IPS DF 6.9 (cell line): Measurements from ENCODE around the gene C4orf54.

Experiments
- DNase-seq: peaks from one replicate; pipeline ENCODE4 v3.0.0-alpha.2; 2013; ENCODE audit warnings: low read depth, low spot score
- H3K27ac ChIP-seq: one replicate; pipeline ENCODE4 v1.5.1; 2013; ENCODE audit warnings: low read length, control low read depth
- H3K27me3 ChIP-seq: 2 replicates; pipeline ENCODE4 v1.6.1; 2013; ENCODE audit warnings: mild to moderate bottlenecking, low read length; ENCODE audit not compliant: control insufficient read depth, insufficient read depth
- H3K36me3 ChIP-seq: 2 replicates; pipeline ENCODE4 v1.6.1; 2013; ENCODE audit warnings: low read length; ENCODE audit not compliant: control insufficient read depth, insufficient read depth
- H3K4me1 ChIP-seq: 2 replicates; pipeline ENCODE4 v1.6.1; 2013; ENCODE audit warnings: low read length; ENCODE audit not compliant: control insufficient read depth, insufficient read depth
- H3K4me3 ChIP-seq: 2 replicates; pipeline ENCODE4 v1.5.1; 2013; ENCODE audit warnings: mild to moderate bottlenecking, low read length
- H3K9me3 ChIP-seq: 2 replicates; pipeline ENCODE4 v1.6.1; 2013; ENCODE audit warnings: low read length, inconsistent platforms; ENCODE audit not compliant: control insufficient read depth, insufficient read depth
- WGBS: extraction: QIAGEN DNeasy Blood & Tissue Kit; methylation state at CpG from one replicate; pipeline ENCODE4 v1.1.7; 2013; ENCODE audit warnings: mixed read lengths, missing lambda C conversion rate; ENCODE audit not compliant: insufficient read length, insufficient coverage; 5-methylcytosine and 5-hydroxymethylcytosine counted together

Gene C4orf54

DNA sequence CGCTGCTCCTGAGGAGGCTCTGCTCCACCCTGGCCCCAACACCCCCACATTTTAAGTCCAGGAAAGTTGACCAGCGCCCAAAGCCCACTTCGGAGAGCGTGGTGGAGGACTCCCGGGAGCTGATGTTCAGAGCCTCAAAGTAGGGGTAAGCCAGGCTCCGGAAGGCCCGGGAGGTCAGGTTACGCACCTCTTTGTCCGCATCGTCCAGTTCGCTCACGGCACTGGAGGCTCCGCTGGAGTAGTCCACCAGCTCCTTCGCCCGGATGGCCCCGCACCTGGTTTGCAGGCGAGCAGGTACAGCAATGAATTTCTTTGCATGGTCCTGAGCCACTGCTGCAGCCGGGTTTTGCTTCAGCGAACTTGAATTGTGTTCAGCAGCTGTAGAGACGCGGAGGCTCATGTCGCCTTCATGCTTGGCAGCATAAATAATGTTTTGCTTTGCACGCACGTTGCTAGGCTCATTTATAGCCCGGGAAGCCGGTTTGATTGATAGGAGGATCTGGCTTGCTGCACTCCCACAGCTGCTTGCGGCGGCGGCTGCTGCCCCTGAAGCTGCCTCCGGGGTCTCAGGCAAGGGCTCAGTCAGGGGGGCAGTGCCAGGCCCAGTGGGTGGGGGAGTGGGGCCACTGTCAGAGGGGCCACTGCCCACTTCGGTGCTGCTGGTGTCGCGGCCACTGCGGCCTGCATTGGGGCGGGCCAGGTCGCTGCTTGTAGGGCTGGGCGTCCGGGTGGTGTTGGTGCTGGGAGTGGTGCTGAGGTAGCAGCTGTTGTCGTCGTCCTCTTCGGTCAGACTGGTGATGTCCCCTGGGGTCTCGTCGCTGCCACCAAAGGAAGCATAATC lies 4.8 kb downstream of the C4orf54 start:
- Histone ChIP-seq H3K27ac (no peak overlapping the region), H3K27me3 (no peaks in the 10 kb centered on the region), H3K36me3 (no peaks in the 10 kb centered on the region), H3K4me1 (no peaks in the 10 kb centered on the region), H3K9me3 (no peaks in the 10 kb centered on the region), H3K4me3 (no peak overlapping the region)
- no CpG with 5 or more reads among the region's 43 CpGs for WGBS
- DNase-seq = no peak

DNA sequence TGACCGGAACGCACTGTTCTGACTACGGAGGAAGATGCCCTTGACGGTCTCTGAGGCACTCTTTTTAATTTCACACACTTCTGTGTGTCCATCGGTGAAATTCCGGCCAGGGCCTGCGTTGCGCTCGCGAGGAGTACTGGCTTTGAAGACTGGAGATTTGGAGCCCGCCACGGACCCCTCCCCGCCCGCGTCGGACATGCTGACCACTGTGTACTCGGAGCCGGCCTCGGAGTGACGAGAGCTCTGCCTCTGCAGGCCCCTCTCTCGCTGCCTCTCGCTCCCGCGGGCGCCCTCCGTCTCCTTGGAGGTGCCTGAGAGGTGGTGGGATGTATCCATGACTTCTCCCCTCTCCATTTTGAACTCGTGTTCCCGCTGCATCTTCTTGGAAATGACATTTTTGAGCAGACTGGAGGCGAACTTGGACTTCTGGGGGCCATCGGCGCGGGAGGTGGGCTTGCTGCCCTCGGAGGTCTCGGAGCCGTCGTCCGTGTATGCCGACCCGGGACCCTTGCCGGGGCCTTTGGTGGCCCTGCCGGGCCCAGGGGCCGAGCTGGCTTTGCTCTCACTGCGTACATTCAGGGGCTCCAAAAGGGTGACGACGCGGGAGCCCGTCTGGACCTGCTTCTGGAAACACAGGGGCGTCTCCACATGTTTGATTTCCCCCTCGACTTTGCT lies 5.7 kb downstream of the C4orf54 start:
- Histone ChIP-seq H3K27me3 (no peaks in the 10 kb centered on the region), H3K4me1 (no peaks in the 10 kb centered on the region), H3K9me3 (no peaks in the 10 kb centered on the region), H3K4me3 (no peak overlapping the region), H3K27ac (no peak overlapping the region), H3K36me3 (no peaks in the 10 kb centered on the region)
- WGBS = no CpG with 5 or more reads among the region's 49 CpGs
- DNase-seq = no peak

DNA sequence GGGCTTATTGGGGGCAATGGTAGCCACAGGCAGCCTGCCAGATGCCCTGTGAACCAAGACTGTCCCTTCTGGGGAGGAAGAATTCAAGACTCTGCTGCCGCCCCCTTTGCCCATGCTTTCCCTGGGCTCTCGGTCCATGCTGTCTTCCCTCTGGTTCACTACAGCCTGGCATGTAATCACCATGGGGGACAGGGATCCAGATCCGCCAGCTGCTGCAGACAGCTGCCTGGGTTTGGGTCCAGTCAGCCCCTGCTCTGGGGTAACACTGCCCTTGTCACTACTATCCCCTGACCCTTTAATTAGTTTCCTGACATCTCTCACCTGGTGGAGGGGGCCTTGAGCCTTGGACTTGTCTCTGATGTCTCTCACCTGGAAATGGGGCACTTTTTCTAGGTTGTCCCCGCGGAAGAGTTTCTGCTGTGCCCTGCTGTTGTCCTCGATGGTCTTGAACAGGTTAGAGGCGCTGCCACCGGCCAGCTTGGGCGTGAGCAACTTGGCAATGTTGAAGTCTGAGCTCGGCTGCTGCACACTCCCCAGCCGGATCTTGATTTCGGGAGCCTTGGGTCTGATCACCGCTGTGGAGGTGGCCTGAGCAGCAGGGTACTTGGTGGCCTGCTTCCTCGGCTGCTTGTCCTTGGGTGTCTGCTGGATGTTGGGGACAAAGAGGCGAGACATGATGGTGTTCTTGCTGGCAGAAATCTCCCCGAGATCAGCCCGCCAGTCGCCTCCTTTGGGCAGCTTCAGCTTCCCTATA lies 6.4 kb downstream of the C4orf54 start:
- DNase-seq = no peak
- Histone ChIP-seq H3K4me3 (no peak overlapping the region), H3K36me3 (no peaks in the 10 kb centered on the region), H3K4me1 (peaks cover 2% of the 10 kb centered on the region; the same call in 1 of the 2 replicates), H3K9me3 (no peaks in the 10 kb centered on the region), H3K27me3 (no peaks in the 10 kb centered on the region), H3K27ac (no peak overlapping the region)
- no CpG with 5 or more reads among the region's 18 CpGs for WGBS

DNA sequence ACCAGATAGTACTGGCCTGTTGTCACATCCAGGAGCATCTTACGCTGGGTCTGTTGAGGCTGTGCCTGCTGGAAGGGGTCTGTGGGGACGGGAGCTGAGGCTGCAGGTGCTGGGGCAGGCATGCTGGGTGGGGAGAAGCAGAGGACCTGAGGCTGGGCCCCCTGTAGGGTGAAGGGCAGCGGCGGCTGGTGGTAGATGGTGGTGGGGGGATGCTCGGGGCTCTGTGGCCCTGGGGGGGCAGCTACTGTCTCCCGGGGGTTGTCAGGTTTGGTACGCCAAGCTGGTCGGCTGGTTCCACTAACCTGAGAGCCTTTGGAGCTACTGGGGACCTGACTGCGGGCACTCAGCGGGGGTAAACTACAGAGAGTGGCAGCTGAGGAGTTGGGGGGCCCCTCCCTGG lies 7.8 kb downstream of the C4orf54 start:
- Histone ChIP-seq H3K27me3 (no peaks in the 10 kb centered on the region), H3K27ac (no peak overlapping the region), H3K4me3 (no peak overlapping the region), H3K4me1 (peaks cover 2% of the 10 kb centered on the region; the same call in 1 of the 2 replicates), H3K9me3 (no peaks in the 10 kb centered on the region), H3K36me3 (no peaks in the 10 kb centered on the region)
- DNase-seq = no peak
- WGBS = no CpG with 5 or more reads among the region's 10 CpGs

DNA sequence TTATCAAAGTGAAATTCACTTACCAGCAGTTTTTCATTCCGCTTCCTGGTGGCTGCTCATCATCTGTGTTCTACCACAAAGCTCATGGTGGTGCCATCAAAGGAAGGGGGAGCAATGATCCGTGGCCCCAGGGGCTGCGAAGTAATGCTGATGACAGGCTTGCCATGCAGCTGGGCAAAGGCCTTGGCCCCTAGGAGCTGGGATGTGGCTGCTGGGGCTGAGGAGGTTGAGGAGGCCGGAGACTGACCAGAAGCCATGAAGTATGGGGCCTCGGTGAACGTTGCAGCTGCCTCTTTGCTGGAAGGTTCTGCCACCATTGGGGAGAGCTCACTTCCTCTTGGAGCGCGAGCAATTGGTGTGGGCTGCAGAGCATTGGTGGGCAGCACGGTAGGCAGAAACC lies 8.4 kb downstream of the C4orf54 start:
- no peak overlapping the region for H3K4me3 ChIP-seq
- peaks cover 2% of the 10 kb centered on the region; the same call in 1 of the 2 replicates for H3K4me1 ChIP-seq
- no CpG with 5 or more reads among the region's 9 CpGs for WGBS
- H3K36me3 ChIP-seq = no peaks in the 10 kb centered on the region
- H3K9me3 ChIP-seq = no peaks in the 10 kb centered on the region
- peaks cover 2% of the 10 kb centered on the region; the same call in 1 of the 2 replicates for H3K27me3 ChIP-seq
- no peak for DNase-seq
- no peak overlapping the region for H3K27ac ChIP-seq

DNA sequence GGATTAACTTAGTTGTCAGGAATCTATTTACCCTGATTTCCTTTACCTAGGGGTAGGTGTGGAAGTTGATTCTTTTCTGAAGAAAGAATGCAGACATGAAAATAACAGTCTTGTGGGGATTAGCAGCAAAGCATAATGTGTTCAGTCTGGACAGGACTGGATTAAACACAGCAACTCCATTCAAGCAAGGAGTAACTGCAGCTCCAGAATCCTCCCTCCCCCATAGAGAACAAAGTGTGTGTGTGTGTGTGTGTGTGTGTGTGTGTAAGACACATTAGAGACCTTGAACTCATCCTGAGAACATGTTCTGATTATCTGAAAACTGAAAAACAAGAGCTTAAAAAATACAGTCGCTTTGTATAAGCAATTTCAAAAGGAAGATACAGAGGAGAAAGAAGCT lies 9.3 kb downstream of the C4orf54 start:
- peaks cover 2% of the 10 kb centered on the region; the same call in 1 of the 2 replicates for H3K27me3 ChIP-seq
- peaks cover 4% of the 10 kb centered on the region; the same call in 1 of the 2 replicates for H3K4me1 ChIP-seq
- no CpG with 5 or more reads among the region's 1 CpG for WGBS
- no peak overlapping the region for H3K4me3 ChIP-seq
- DNase-seq = no peak
- no peaks in the 10 kb centered on the region for H3K36me3 ChIP-seq
- no peak overlapping the region for H3K27ac ChIP-seq
- H3K9me3 ChIP-seq = no peaks in the 10 kb centered on the region

DNA sequence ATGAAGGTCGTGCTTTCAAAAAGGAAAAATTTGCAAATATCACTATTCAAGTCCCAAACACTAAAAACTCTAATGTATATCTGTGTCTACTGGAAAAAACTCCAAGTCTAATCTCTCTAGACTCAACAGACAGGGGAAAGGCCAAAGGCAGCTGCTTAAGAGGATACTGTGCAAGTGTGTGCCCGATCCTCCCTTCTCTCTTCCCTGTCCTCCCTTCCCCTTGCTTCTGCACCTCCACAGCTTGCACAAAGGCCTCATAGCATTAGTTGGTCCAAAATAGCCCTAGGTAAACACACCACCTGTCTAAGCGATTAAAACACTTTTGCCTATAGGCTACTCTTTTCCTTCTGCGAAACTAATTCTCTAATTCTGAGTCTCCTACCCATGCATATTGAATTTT lies 10.6 kb downstream of the C4orf54 start:
- Histone ChIP-seq H3K9me3 (no peaks in the 10 kb centered on the region), H3K36me3 (no peaks in the 10 kb centered on the region), H3K4me3 (no peak overlapping the region), H3K27ac (no peak overlapping the region), H3K27me3 (peaks cover 2% of the 10 kb centered on the region; the same call in 1 of the 2 replicates), H3K4me1 (peaks cover 4% of the 10 kb centered on the region; the same call in 1 of the 2 replicates)
- DNase-seq = no peak
- WGBS = no CpG with 5 or more reads among the region's 4 CpGs

DNA sequence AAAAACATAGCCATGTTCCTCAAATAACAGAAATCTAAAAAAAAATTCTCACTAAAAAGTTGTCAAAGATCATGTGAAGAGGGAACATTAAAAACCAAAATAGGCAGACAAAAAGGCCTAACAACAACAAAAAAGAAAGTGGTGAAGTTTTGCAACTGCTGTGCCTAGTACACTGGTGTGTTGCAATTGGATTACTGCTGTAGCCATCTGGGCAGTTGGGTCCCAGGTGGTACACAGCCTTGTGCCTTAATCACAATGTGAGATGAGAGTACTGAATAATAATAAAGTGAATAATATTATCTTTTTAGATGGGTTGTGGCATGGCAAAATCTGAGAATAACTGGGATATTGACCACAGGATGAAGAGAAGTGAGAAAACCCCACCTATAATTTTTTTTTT lies 12.0 kb downstream of the C4orf54 start:
- H3K36me3 ChIP-seq = no peaks in the 10 kb centered on the region
- DNase-seq = no peak
- no peak overlapping the region for H3K27ac ChIP-seq
- H3K4me3 ChIP-seq = no peak overlapping the region
- H3K4me1 ChIP-seq = peaks cover 4% of the 10 kb centered on the region; the same call in 1 of the 2 replicates
- H3K27me3 ChIP-seq = peaks cover 2% of the 10 kb centered on the region; the same call in 1 of the 2 replicates
- H3K9me3 ChIP-seq = no peaks in the 10 kb centered on the region

DNA sequence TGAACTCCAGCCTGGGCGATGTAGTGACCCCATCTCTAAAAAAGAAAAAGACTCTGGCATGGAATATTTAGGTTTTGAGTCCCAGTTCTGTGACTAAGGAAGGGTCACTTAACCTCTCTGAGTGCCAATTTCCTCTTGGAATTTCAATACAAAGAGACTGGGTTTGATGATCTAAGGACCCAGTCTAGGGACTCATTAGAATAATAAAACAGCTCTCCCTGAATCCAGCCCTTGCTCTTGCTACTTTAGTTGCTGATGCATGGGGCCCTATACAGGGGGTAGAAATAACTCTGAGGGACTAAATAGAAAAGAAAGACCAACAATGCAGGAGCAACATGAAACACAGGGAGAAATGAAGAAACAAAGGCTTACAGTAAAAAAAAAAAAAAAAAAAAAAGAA lies 12.6 kb downstream of the C4orf54 start:
- Histone ChIP-seq H3K27ac (no peak overlapping the region), H3K27me3 (peaks cover 2% of the 10 kb centered on the region; the same call in 1 of the 2 replicates), H3K36me3 (no peaks in the 10 kb centered on the region), H3K9me3 (no peaks in the 10 kb centered on the region), H3K4me3 (no peak overlapping the region), H3K4me1 (peaks cover 4% of the 10 kb centered on the region; the same call in 1 of the 2 replicates)
- no CpG with 5 or more reads among the region's 1 CpG for WGBS
- peak; percentile 64 for DNase-seq

DNA sequence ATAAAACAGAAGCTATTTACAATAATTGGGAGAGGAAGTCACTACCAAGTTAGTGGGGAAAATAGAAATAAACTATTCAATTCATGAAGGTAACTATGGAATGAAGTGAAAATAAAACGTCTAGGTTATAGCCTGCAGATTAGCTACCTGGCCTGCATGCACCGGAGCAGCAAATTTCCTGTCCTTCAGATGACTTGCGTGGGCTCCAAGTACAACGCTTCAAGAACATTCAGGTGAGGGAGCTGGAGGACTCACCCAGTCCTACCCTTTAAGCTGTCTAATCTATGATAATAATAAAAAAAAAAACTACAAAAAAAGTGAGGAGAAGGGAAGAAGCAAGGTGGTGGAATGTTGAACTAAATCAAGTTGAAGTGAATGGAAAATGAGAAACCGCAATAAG lies 13.2 kb downstream of the C4orf54 start:
- WGBS = no CpG with 5 or more reads among the region's 5 CpGs
- no peak for DNase-seq
- peaks cover 4% of the 10 kb centered on the region; the same call in 1 of the 2 replicates for H3K4me1 ChIP-seq
- peaks cover 2% of the 10 kb centered on the region; the same call in 1 of the 2 replicates for H3K27me3 ChIP-seq
- no peak overlapping the region for H3K4me3 ChIP-seq
- no peaks in the 10 kb centered on the region for H3K9me3 ChIP-seq
- H3K36me3 ChIP-seq = no peaks in the 10 kb centered on the region
- H3K27ac ChIP-seq = no peak overlapping the region
